GM12878 (cell line): ENCODE measurements around the gene WDFY4. TPM values are rescaled to one million over a fixed set of nuclear protein-coding genes. Genes with fewer than 3 reads are reported as not detected.

Experiments
- ATAC-seq: fragments of 200-7000 bp; cut with Tn5 transposase; 3 replicates; pipeline ENCODE4 v1.9.1; 2020; ENCODE audit warnings: mild to moderate bottlenecking, moderate library complexity
- BruUV-seq: library from RNA; stranded (reverse); fragments of 400-500 nt; replicated peaks from 2 replicates; lab custom pipeline; 2021; lab: Mats Ljungman, UMichigan
- CTCF ChIA-PET: fragments of 300-600 bp; sonication (Branson Sonifier 250); formaldehyde crosslinking; extraction: SDS; loops from one replicate; lab custom pipeline; 2021; ENCODE audit warnings: inconsistent platforms; lab: Yijun Ruan, JAX
- POLR2A ChIA-PET: fragments of 350-600 bp; formaldehyde crosslinking; extraction: SDS; loops from one replicate; lab custom pipeline; 2021; ENCODE audit warnings: inconsistent platforms; lab: Charles Lee
- RAD21 ChIA-PET: fragments of 300-600 bp; sonication (Branson Sonifier 250); formaldehyde crosslinking; loops from one replicate; lab custom pipeline; 2023; ENCODE audit warnings: antibody characterized with exemption; ENCODE audit not compliant: unreplicated experiment; lab: Charles Lee
- SMC1A ChIA-PET: fragments of 300-600 bp; sonication (Branson Sonifier 250); formaldehyde crosslinking; loops from one replicate; lab custom pipeline; 2023; ENCODE audit not compliant: unreplicated experiment, uncharacterized antibody; lab: Charles Lee
- DNase-seq: peaks from one replicate; pipeline ENCODE4 v3.0.0-alpha.2; 2011; ENCODE audit warnings: low read depth, low spot score
- FAIRE-seq: peaks from 3 replicates; lab custom pipeline; 2011; peaks lifted over from hg19 to GRCh38; lab: Jason Lieb, UNC
- H2AFZ ChIP-seq: 2 replicates; pipeline ENCODE4 v1.6.0; 2011; ENCODE audit warnings: low read depth, low read length, control low read depth; ENCODE audit not compliant: control insufficient read depth
- H3K27ac ChIP-seq: 2 replicates; pipeline ENCODE4 v1.5.1; 2011; ENCODE audit warnings: control low read depth; ENCODE audit not compliant: control insufficient read depth, insufficient read depth
- H3K27me3 ChIP-seq, 2 experiments: replicated peaks in 1 of 2; 2 replicates each; pipeline versions ENCODE4 v1.6.0 to v1.6.1; 2011; ENCODE audit warnings: low read length in 1 of 2; ENCODE audit not compliant: control insufficient read depth in 2 of 2, insufficient read depth in 2 of 2
- H3K36me3 ChIP-seq, 2 experiments: 2 replicates each; pipeline ENCODE4 v1.5.1; 2011; ENCODE audit warnings: low read length in 1 of 2; ENCODE audit not compliant: control insufficient read depth in 2 of 2, insufficient read depth in 2 of 2
- H3K4me1 ChIP-seq: 2 replicates; pipeline ENCODE4 v1.6.1; 2011; ENCODE audit warnings: mild to moderate bottlenecking, low read length, moderate library complexity, mixed read lengths; ENCODE audit not compliant: control insufficient read depth, insufficient read depth
- H3K4me2 ChIP-seq: 2 replicates; pipeline ENCODE4 v1.6.0; 2011; ENCODE audit warnings: control low read depth; ENCODE audit not compliant: control insufficient read depth, insufficient read depth
- H3K4me3 ChIP-seq: fragments of 200-600 bp; sonication (generic); 2 replicates; pipeline ENCODE4 v1.5.1; 2016
- H3K79me2 ChIP-seq: 2 replicates; pipeline ENCODE4 v1.6.0; 2011; ENCODE audit warnings: low read length; ENCODE audit not compliant: control insufficient read depth, insufficient read depth
- H3K9ac ChIP-seq: 2 replicates; pipeline ENCODE4 v1.8.0; 2011; ENCODE audit warnings: low read length, control low read depth, mixed read lengths; ENCODE audit not compliant: control insufficient read depth, insufficient read depth
- H3K9me3 ChIP-seq: replicated peaks from 3 replicates; pipeline ENCODE4 v1.5.1; 2011; ENCODE audit warnings: mild to moderate bottlenecking, low read length; ENCODE audit not compliant: control insufficient read depth, insufficient read depth
- H4K20me1 ChIP-seq: 2 replicates; pipeline ENCODE4 v1.6.0; 2011; ENCODE audit not compliant: control insufficient read depth, insufficient read depth
- JUNB ChIP-seq: IDR thresholded peaks from 2 replicates; pipeline ENCODE4 v1.6.1; 2016; ENCODE audit warnings: antibody characterized with exemption, mild to moderate bottlenecking
- PAX8 ChIP-seq: fragments of 450-650 bp; IDR thresholded peaks from 2 replicates; pipeline ENCODE4 v1.6.1; 2017; ENCODE audit warnings: mild to moderate bottlenecking, moderate library complexity
- RELA ChIP-seq: fragments of 450-650 bp; IDR thresholded peaks from 2 replicates; pipeline ENCODE4 v1.8.0; 2014; ENCODE audit warnings: borderline replicate concordance; ENCODE audit not compliant: partially characterized antibody
- SIX5 ChIP-seq: IDR thresholded peaks from 2 replicates; pipeline ENCODE4 v1.6.1; 2011; ENCODE audit warnings: mild to moderate bottlenecking, low read depth, low read length, moderate library complexity; ENCODE audit not compliant: severe bottlenecking
- YBX1 ChIP-seq: fragments of 450-650 bp; IDR thresholded peaks from 2 replicates; pipeline ENCODE4 v1.6.1; 2016; ENCODE audit warnings: antibody characterized with exemption
- WGBS: methylation state at CpG from one replicate; pipeline ENCODE4 v1.1.6; 2016; ENCODE audit warnings: low lambda C conversion rate; ENCODE audit not compliant: insufficient replicate concordance, insufficient coverage; ENCODE audit errors: missing lambda C conversion rate; 5-methylcytosine and 5-hydroxymethylcytosine counted together
- in situ Hi-C: fragments of 300-500 bp; cut with MboI; formaldehyde crosslinking; loops from 9 replicates; pipeline ENCODE4 v1.14.3; 2018; ENCODE audit warnings: mixed read lengths
- intact Hi-C: fragments of 100-400 bp; cut with micrococcal nuclease; formaldehyde crosslinking; loops from one replicate; pipeline ENCODE4 v1.14.2; 2022; ENCODE audit not compliant: unreplicated experiment
- polyA plus RNA-seq, 11 experiments: library from polyadenylated mRNA; depleted of rRNA in 4 of 11; unstranded in 6 of 11; stranded (reverse) in 5 of 11; fragments of >200 nt; fragmentation: Nextera tagmentation in 4 of 11; fragmentation: Illumina TruSeq in 1 of 11; extraction: Ambion mirVana in 4 of 11; extraction: Trizol in 1 of 11; gene quantifications; 1 replicate in 1 of 11; 2 replicates in 10 of 11; pipeline versions ENCODE4 v1.2.1 to v1.2.3, GENCODE V29; 2011 to 2016; ENCODE audit warnings: inconsistent platforms in 2 of 11, missing spikeins in 2 of 11, low read depth in 1 of 11
- total RNA-seq, 4 experiments: library from RNA; depleted of rRNA in 3 of 4; stranded (reverse); fragments of >200 nt in 3 of 4; fragmentation: Illumina TruSeq in 1 of 4; extraction: Trizol in 1 of 4; gene quantifications; 2 replicates each; pipeline versions ENCODE4 v1.2.1 to v1.2.3, GENCODE V29; 2013 to 2021
- TF ChIP-seq, protein P1 (sequence below): fragments of 450-650 bp; IDR thresholded peaks from 2 replicates; pipeline ENCODE4 v1.6.1; 2017; ENCODE audit warnings: mild to moderate bottlenecking, moderate library complexity
- TF ChIP-seq, protein P2 (sequence below): IDR thresholded peaks from 2 replicates; pipeline ENCODE4 v1.6.1; 2012; ENCODE audit warnings: low read depth, low read length, improper control_type of control experiment
- TF ChIP-seq, protein P3 (sequence below): IDR thresholded peaks from 2 replicates; pipeline ENCODE4 v1.6.1; 2011; ENCODE audit warnings: borderline replicate concordance, low read depth, mild to moderate bottlenecking, moderate library complexity, low read length; ENCODE audit not compliant: insufficient read depth, poor library complexity, severe bottlenecking

WDFY4 gene
- total and polyA plus RNA-seq, 10 of the 15 experiments (the other 5 are each of a cell fraction or from before 2014, with no cell fraction given): 13.5 to 132 (median 47.3) TPM

DNA sequence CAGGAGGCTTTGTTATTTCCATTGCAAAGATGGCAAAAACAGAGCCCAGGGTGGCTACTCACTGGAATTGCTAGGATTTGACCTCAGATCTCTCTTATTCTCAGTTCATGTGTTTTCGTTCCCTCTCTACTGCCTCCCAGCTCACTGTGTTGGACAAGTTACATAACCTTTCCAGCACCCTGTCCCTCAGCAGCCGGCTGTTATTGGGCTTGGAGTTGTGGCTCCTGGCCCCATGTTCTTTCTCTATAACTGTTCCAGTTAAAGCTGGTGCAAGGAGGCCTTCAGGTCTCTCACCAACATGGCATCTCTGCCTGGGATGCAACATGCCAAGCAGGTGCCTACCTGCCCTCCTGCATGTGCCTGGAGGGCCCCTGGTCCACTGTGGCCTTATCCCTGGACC, 198.2 kb downstream of the WDFY4 start:
- Histone ChIP-seq H3K4me1 (no peaks in the 10 kb centered on the region; the same call in 1 of the 2 replicates), H3K9me3 (no peaks in the 10 kb centered on the region; the same call in 2 of the 3 replicates), H2AFZ (no peak overlapping the region), H3K4me3 (no peak overlapping the region), H4K20me1 (no peaks in the 10 kb centered on the region), H3K9ac (no peak overlapping the region), H3K27me3 (no peaks in the 10 kb centered on the region), H3K36me3 (peaks cover 8 to 12% of the 10 kb centered on the region in 2 experiments; a peak in 3 of 4 replicates), H3K79me2 (no peaks in the 10 kb centered on the region), H3K27ac (no peak overlapping the region), H3K4me2 (no peak overlapping the region)
- BruUV-seq: no TSS peak
- 100% methylated on average over 2 of the region's 2 CpGs for WGBS
- RAD21 ChIA-PET: no interaction called here
- in situ Hi-C loops (no loop called here), intact Hi-C loops (no loop called here)
- TF ChIP-seq, protein P1, sequence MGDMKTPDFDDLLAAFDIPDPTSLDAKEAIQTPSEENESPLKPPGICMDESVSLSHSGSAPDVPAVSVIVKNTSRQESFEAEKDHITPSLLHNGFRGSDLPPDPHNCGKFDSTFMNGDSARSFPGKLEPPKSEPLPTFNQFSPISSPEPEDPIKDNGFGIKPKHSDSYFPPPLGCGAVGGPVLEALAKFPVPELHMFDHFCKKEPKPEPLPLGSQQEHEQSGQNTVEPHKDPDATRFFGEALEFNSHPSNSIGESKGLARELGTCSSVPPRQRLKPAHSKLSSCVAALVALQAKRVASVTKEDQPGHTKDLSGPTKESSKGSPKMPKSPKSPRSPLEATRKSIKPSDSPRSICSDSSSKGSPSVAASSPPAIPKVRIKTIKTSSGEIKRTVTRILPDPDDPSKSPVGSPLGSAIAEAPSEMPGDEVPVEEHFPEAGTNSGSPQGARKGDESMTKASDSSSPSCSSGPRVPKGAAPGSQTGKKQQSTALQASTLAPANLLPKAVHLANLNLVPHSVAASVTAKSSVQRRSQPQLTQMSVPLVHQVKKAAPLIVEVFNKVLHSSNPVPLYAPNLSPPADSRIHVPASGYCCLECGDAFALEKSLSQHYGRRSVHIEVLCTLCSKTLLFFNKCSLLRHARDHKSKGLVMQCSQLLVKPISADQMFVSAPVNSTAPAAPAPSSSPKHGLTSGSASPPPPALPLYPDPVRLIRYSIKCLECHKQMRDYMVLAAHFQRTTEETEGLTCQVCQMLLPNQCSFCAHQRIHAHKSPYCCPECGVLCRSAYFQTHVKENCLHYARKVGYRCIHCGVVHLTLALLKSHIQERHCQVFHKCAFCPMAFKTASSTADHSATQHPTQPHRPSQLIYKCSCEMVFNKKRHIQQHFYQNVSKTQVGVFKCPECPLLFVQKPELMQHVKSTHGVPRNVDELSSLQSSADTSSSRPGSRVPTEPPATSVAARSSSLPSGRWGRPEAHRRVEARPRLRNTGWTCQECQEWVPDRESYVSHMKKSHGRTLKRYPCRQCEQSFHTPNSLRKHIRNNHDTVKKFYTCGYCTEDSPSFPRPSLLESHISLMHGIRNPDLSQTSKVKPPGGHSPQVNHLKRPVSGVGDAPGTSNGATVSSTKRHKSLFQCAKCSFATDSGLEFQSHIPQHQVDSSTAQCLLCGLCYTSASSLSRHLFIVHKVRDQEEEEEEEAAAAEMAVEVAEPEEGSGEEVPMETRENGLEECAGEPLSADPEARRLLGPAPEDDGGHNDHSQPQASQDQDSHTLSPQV: no peak
- TF ChIP-seq RELA (no peak), JUNB (no peak), PAX8 (no peak), SIX5 (no peak), YBX1 (no peak)
- TF ChIP-seq, protein P2, sequence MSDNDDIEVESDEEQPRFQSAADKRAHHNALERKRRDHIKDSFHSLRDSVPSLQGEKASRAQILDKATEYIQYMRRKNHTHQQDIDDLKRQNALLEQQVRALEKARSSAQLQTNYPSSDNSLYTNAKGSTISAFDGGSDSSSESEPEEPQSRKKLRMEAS: no peak
- TF ChIP-seq, protein P3, sequence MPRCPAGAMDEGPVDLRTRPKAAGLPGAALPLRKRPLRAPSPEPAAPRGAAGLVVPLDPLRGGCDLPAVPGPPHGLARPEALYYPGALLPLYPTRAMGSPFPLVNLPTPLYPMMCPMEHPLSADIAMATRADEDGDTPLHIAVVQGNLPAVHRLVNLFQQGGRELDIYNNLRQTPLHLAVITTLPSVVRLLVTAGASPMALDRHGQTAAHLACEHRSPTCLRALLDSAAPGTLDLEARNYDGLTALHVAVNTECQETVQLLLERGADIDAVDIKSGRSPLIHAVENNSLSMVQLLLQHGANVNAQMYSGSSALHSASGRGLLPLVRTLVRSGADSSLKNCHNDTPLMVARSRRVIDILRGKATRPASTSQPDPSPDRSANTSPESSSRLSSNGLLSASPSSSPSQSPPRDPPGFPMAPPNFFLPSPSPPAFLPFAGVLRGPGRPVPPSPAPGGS: no peak
- no peak; the same call in 2 of the 3 replicates for ATAC-seq
- no peak for DNase-seq
- POLR2A ChIA-PET: no interaction called here
- FAIRE-seq: no peak
- CTCF ChIA-PET: interaction anchor here (0.5 to 1.1 kb wide), 3 partner anchors 13 to 624 kb away, joined by 3 read pairs; no protein-coding TSS in a partner anchor
- SMC1A ChIA-PET: no interaction called here
